ENCODE results near the gene RFX3. TPM values are rescaled to one million over a fixed set of nuclear protein-coding genes. Genes with fewer than 3 reads are reported as not detected.

Gene RFX3
- total RNA-seq, 4 donors from 2014 or later: 4.0 to 8.2 (median 5.6) TPM

GRCh38 chr9:3214741-3215140 is 311.1 kb downstream of the RFX3 start:
- TF ChIP-seq POLR2A (IDR thresholded peaks at IDR 0.05) (no peak), CTCF (IDR thresholded peaks at IDR 0.05) (no peak)
- 52 to 64% methylated on average over 4 of the region's 4 CpGs for WGBS, 2 donors
- intact Hi-C loops (cut with DNase I; ENCODE audit: low total_unique reads): no loop called here
- DNase-seq (ENCODE audit: low spot score in 2 of 2): no peak
- H3K4me3 ChIP-seq (ENCODE audit: low read depth, poor library complexity, severe bottlenecking): no peak overlapping the region

DNA sequence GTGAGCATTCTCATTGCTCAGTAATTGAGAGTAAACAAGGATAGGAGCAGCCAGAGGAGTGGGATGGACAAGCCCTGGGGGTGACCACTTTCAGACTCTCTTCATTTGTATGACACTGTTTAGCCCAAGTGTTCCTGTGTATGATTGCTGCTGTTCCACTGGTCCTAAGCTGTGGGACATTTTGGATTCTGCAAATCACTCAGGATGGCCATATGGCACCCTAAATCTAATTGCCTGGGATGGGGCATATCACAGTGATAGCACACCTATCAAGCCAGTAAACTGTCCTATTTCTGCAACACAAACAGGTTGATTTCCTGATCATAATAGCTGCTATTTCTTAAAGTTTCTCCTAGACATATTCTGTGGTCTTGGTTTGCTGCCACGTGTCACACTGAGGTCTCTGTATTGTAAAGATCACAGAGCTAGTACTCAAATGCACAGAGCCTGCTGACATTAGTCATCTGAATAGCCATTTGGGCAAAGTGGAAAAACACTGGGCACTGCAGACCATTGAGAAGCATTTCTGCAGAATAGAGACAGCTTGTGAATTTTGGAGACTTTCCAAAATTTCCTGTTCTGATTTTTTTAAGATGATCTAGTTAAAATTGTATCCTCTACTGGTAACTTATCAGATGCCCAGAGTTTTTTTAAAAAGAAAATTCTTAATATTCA is 320.2 kb downstream of the RFX3 start:
- no peak overlapping the region for H3K4me3 ChIP-seq (ENCODE audit: low read depth, poor library complexity, severe bottlenecking)
- intact Hi-C loops (cut with DNase I; ENCODE audit: low total_unique reads): no loop called here
- WGBS, 2 donors: 76 to 77% methylated on average over 1 of the region's 1 CpG
- DNase-seq (ENCODE audit: low spot score in 2 of 2): no peak
- no peak for TF ChIP-seq CTCF (IDR thresholded peaks at IDR 0.05)
- TF ChIP-seq POLR2A (IDR thresholded peaks at IDR 0.05): no peak

GRCh38 chr9:3200331-3200774 is 325.4 kb downstream of the RFX3 start:
- no peak for DNase-seq (ENCODE audit: low spot score in 2 of 2)
- no peak for TF ChIP-seq POLR2A (IDR thresholded peaks at IDR 0.05)
- no peak for TF ChIP-seq CTCF (IDR thresholded peaks at IDR 0.05)
- H3K4me3 ChIP-seq (ENCODE audit: low read depth, poor library complexity, severe bottlenecking): no peak overlapping the region
- 83 to 85% methylated on average over 4 of the region's 4 CpGs for WGBS, 2 donors
- intact Hi-C loops (cut with DNase I; ENCODE audit: low total_unique reads): no loop called here

DNA sequence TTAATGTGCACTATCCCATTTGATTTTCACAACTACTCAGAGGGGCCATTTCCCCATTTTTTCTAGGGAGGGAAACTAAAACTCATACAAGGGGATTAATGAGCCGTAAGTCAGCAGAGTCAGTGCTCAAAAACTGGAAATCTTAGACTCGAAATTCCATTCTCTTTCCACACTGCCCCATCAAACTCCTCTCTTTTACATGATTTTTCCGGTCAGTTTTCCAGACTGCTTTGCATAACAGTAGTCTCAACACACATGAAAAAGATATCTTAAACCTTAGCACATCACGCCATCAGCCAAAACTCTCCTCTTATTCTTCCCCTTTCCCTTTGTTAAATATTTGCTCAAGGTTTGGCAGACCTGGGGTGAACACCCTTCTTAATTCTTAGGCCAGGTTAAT is 332.0 kb downstream of the RFX3 start:
- H3K4me3 ChIP-seq (ENCODE audit: low read depth, poor library complexity, severe bottlenecking): no peak overlapping the region
- intact Hi-C loops (cut with DNase I; ENCODE audit: low total_unique reads): no loop called here
- DNase-seq (ENCODE audit: low spot score in 2 of 2): no peak
- WGBS, 2 donors: 86 to 91% methylated on average over 4 of the region's 4 CpGs
- TF ChIP-seq POLR2A (IDR thresholded peaks at IDR 0.05) (no peak), CTCF (IDR thresholded peaks at IDR 0.05) (no peak)

- intact Hi-C loops (cut with DNase I; ENCODE audit: low total_unique reads): no loop called here
- H3K4me3 ChIP-seq (ENCODE audit: low read depth, poor library complexity, severe bottlenecking): no peak overlapping the region
- 66 to 71% methylated on average over 5 of the region's 5 CpGs for WGBS, 2 donors
- no peak for TF ChIP-seq POLR2A (IDR thresholded peaks at IDR 0.05)
- no peak for TF ChIP-seq CTCF (IDR thresholded peaks at IDR 0.05)
- no peak for DNase-seq (ENCODE audit: low spot score in 2 of 2)
Observed at GRCh38 chr9:3191715-3192114, 334.1 kb downstream of the RFX3 start.

Data from lower leg skin (tissue), 4 donors.